ENCODE measurements around the gene MED31.
"Not testable (repeated sequence)": the region's sequence is repeated elsewhere in the genome, so short reads cannot be mapped to it uniquely, and the experiment has no call there.

GRCh38 chr17:6656797-6657632 lies 5.6 kb upstream of the MED31 start:
- not testable (repeated sequence) for TF ChIP-seq EZH2 (IDR thresholded peaks at IDR 0.05; ENCODE audit: borderline replicate concordance); CTCF (IDR thresholded peaks at IDR 0.05; ENCODE audit: poor library complexity); EZH2phosphoT487 (IDR thresholded peaks at IDR 0.05; ENCODE audit: low read depth, severe bottlenecking, unreplicated experiment)
